Stimulated activated CD4-positive, alpha-beta T cell treated with anti-CD3 and anti-CD28 coated beads, Interleukin-2, amount 100 ng/mL, for 4 hours (primary cell): ENCODE results near the gene MYCL.
"Not testable (repeated sequence)": the region's sequence is repeated elsewhere in the genome, so short reads cannot be mapped to it uniquely, and the experiment has no call there.

Experiments
- DNase-seq: peaks from one replicate; pipeline ENCODE4 v3.0.0-alpha.2; 2020; ENCODE audit warnings: low read depth

Gene MYCL

DNA sequence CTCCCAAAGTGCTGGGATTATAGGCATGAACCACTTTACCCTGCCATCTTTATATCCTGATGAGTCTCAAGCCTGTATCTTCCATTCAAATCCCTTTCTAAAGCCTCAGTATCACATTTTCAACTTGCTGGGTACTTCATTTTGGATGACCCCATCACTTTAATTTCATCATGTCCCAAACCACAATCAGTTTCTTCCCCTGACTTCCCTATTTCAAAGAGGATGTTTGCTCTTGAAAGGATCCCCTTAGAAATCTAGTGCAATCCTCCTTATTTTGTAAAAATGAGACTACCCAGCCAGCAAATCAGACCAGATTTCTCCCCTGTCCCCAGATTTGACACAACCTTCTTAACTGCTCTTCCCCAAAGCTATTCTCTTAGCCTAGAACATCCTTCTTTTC, 11.4 kb downstream of the MYCL start:
- DNase-seq = no peak

DNA sequence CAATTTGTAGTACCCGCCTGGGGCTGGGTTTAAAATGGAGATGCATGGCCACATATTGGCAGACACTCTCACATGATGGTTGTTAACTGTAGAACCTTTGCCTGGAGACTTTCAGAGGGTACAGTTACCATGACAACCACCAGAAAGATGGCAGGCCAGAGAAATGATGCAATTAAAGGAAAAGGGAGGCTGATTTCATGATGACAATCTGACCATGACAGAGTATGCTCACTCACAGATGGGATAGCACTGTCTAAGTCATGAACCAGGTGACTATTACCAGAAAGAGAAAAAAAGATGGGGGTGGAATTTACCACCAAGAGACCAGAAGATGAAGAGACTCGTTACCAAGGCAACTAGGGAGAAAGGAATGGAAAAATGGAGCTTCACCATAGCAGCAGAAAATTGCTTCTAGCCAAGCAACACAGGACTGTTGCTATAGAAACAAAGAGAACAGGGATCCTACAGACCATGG, 14.9 kb downstream of the MYCL start:
- DNase-seq = no peak

DNA sequence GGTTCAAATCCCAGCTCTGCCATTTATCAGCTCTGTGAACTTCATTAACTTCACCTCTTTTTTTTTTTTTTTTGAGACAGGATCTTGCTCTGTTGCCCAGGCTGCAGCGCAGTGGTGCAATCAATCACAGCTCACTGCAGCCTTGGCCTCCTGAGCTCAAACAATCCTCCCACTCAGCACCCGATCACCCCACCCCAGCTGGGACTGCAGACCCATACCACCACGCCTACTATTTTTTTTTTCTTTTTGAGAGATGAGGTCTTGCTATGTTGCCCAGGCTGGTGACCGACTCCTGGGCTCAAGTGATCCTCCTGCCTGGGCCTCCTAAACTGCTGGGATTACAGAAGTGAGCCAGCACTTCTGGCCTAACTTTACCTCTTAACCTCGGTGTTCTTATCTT, 16.2 kb downstream of the MYCL start:
- no peak for DNase-seq

DNA sequence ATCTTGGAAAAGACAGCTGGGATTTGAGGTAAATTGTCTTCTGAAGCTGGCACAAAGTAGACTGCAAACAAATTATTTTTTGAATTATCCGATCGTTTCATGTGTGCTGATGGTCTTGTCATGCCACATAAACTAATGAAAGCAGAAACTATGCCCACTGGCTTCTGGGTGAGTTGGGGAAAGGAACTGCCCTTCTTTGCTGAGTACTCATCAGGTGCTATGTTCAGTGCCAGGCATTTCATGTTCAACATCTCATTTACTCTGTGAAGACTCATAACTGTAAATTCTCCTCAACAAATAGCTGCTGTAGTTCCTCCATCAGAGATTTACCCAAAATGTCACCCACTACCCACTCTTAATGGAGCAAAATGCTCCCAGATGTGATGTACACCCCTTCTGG, 19.6 kb downstream of the MYCL start:
- no peak for DNase-seq

DNA sequence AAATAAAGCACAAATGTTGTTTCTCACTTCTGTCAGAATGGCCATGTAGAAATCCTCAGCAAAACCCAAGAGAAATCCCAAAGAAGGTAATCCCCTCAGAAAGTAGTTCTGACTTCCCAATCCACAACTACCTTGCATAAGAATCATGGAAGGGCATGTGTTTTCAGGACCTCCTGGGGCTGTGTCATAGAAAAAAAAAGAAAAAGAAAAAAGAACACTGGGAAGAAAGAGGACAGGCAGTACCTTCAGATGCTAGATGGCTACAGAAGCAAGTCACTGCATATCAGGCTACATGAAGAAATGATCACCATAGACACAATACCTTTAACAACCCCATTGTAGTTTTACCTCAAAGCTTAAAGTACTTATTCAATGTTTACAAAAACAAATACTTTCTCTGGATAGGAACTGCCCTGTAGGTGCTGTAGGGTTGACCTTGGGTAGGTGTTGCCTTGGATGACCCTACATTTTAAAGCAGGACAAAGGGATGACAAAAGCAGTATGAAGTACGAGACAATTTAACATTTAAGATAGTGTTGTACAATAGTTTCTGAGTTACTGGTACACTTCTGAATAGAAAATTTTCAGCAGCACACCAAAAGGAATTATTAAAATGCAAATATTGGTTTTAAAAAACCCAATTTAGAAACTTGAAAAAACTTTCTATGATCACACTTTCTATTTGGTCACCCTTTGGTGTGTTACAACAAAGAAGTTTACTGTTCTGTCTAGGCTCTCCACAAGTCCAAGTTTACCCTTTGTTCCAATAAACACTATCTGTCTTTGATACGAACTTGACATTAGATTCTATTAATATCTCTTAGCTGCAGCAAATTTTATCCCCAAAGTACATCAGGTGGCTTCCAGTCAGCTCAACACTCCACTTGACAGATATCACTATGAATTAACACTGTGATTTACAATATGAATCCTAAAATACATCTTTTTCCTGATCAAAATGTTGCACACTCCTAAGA, 23.4 kb downstream of the MYCL start:
- no peak for DNase-seq

DNA sequence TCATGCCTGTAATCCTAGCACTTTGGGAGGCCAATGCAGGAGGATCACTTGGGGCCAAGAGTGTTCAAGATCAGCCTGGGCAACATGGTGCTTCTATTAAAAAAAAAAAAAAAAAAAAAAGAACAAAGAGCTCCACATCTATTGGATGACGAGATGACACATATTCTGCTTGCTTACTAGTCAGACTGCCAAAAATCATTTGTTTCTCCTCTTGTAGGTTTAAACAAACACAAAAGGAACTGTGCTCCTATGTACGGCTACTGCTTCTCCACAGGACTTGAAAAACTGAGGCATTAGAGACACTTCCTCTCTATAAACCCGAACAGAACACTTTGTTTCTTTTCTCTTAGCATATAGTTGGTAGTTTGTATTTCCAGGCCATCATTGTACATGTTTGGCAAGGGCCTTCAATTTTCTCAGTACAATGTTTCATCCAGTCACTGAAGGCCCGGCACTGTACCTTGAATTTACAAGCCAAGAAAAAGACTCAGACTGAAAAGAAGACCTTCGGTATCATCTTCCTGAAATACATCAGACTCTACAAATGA, 24.4 kb downstream of the MYCL start:
- no peak for DNase-seq

DNA sequence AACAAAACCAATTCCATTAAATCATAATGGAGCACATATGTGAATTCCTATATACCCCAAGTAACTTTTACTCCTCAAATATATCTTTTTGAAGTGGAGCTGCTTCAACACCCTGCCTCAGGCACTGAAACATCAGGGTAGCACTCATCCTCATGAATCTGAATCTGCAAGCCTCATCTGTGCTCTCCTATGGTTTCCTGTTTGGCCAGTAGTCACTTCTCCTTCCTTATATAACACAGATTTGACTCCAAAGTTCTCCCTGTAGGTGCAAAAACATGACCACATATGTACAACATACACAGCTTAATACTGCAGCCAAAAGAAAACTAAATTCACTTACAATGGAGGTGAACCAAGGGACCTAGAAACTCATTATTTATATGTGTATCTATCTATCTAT, 25.6 kb downstream of the MYCL start:
- no peak for DNase-seq

DNA sequence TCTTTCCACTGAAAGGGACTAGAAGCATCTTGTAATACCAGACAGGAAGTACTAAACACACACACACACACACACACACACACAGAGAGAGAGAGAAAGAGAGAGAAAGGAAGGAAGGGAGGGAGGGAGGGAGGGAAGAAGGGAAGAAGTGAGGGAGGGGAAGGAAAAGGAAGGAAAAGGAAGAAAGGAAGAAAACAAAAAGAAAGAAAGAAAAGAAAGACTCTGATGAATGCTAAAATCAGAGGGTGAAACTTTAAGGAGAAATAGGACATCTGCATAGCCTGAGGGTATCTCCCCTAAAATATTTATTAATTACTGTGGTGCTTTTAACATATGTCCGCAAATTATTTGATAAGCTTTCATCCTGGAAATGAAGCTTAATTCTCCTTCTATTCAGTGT, 29.0 kb downstream of the MYCL start:
- no peak for DNase-seq

DNA sequence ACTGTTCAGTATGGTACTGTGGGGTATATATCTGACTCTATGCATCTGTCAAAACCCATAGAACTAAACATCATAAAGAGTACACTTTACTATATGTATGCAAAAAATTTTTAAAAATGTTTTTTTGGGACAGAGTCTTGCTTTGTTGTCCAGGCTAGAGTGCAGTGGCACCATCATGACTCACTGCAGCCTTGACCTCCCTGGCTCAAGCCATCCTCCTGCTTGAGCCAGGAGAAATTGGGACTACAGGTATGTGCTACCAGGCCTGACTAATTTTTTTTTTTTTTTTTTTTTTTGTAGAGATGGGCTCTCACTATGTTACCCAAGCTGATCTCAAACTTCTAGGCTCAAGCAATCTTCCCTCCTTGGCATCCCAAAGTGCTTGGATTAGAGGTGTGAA, 29.9 kb downstream of the MYCL start:
- DNase-seq = no peak

DNA sequence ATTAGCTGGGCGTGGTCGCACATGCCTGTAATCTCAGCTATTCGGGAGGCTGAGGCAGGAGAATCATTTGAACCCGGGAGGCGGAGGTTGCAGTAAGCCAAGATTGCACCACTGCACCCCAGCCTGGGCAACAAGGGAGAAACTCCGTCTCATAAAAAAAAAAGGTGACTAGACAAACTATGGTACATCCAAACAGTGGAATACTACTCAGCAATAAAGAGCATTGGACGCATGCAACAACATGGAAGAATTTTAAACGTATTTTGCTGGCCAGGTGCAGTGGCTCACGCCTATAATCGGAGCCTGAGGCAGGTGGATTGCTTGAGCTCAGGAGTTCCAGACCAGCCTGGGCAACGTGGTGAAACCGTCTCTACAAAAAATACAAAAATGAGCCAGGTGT, 30.7 kb downstream of the MYCL start:
- DNase-seq = not testable (repeated sequence)

DNA sequence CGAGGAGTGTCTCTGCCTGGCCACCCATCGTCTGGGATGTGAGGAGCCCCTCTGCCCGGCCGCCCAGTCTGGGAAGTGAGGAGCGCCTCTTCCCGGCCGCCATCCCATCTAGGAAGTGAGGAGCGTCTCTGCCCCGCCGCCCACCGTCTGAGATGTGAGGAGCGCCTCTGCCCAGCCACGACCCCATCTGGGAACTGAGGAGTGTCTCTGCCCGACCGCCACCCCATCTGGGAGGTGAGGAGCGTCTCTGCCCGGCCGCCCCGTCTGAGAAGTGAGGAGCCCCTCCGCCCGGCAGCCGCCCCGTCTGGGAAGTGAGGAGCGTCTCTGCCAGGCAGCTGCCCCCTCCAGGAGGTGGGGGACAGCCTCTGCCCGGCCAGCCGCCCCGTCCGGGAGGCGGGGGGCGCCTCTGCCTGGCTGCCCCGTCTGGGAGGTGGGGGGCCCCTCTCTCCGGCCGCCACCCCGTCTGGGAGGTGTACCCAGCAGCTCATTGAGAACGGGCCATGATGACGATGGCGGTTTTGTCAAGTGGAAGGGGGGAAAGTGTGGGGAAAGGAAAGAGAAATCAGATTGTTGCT, 32.1 kb downstream of the MYCL start:
- not testable (repeated sequence) for DNase-seq

DNA sequence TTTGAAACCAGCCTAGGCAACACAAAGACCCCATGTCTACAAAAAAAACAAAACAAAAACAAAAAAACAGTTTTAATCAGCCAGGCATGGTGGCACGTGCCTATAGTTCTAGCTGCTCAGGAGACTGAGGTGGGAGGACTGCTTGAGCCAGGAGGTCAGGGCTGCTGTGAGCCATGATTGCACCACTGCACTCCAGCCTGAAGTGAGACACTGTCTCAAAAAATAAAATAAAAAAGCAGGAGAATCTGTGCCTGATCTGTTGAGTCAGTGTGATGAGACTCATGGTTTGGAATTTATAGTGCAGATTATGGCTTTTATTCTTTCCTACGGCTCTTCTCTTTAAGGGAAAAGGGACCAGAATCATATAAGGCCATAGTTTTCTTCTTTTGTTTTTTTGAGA, 35.0 kb downstream of the MYCL start:
- DNase-seq = no peak

DNA sequence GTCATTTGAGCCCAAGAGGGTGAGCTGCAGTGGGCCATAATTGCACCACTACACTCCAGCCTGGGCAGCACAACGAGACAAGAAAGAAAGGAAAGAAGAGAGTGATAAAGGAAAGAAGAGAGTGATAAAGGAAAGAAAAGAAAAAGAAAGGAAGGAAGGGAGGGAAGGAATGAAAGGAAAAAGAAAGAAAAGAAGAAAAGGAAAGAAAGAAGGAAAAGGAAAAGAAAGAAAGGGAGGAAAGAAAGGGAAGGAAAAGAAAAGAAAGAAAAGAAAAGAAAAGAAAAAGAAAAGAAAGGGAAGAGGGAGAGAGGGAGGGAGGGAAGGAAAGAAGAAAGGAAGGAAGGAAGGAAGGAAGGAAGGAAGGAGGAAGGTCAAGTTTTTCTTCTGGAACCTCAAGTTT, 36.0 kb downstream of the MYCL start:
- DNase-seq = no peak

DNA sequence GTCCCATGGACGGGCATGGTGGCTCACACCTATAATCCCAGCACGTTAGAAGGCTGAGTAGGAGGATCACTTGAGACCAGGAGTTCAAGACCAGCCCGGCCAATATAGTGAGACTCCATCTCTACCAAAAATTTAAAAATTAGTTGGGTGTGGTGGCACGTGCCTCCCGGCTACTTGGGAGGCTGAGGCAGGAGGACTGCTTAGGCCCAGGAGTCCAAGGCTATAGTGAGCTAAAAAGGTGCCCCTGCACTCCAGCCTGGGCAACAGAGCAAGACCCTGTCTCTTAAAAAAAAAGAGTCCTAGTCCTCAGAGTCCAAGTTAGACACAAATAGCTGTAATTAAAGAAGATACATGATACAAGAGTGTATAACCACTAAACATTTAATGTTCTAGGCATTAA, 38.5 kb downstream of the MYCL start:
- no peak for DNase-seq

DNA sequence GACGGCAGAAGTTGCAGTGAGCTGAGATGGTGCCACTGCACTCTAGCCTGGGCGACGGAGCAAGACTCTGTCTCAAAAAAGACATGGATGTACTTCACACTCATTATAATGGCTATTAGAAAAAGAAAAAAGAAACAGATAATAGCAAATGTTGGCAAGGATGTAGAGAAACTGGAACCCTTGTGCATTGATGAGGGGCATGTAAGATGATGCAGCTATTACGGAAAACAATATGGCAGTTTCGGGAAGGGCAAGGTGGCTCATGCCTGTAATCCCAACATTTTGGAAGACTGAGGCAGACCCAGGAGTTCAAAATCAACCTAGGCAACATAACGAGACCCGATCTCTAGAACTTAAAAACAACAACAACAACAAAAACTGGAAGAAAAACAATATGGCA, 40.7 kb downstream of the MYCL start:
- no peak for DNase-seq

DNA sequence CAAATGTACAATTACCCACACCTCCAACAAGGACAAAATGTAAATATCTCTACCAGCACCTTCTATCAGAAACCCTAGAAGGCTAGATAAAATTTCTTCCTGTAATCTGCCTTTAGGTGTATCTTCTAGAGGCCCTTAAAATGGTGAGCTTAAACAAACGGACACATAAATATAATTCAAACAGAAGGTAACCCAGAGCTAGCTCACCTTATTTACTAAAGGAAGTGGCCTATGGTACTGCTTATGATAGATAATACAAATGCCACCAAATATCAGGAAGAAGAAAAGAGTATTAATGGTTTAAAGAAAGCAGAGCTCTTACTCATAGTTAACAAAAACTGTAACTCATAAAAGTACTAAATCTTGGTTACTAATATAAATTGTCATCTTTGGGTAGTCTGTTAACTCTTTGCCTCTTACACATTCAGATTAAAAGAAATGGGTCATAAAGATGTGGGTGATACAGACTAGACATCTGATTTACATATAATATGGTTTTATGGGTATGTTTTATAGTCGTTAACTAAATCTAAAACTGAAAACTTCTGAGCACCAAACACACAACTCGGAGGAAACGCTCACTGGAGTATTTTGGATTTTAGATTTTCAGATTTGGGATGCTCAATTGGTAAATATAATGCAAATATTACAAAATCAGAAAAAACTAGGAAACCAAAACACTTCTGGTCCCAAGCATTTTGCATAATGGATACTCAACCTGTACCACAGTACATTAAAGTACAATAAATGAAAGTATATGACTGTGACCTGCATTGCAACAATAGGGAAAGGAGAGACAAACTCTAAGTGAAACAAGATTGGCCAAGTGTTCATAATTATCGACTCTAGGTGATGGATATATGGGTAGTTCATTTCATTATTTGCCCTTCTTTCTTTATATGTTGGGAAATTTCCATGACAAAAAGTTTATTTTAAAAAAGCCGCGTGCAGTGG, 41.6 kb downstream of the MYCL start:
- DNase-seq = no peak

DNA sequence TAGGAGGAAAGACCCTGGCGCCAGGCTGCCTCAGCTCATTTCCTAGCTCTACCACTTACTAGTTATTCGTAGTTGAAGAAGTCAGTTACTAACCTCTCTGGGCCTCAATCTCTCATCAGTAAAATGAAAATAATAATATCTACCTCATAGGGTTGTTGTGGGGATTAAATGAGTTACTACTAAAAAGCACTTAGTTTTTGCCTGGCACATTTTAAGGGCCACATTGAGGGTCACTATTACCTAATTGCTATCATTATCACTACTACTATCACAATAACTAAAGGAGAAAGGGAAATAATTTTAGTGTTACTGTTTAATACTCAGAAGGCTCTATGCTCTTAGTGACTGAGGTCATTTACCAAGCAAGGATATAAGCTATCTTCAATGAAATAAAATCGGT, 43.4 kb downstream of the MYCL start:
- no peak for DNase-seq

DNA sequence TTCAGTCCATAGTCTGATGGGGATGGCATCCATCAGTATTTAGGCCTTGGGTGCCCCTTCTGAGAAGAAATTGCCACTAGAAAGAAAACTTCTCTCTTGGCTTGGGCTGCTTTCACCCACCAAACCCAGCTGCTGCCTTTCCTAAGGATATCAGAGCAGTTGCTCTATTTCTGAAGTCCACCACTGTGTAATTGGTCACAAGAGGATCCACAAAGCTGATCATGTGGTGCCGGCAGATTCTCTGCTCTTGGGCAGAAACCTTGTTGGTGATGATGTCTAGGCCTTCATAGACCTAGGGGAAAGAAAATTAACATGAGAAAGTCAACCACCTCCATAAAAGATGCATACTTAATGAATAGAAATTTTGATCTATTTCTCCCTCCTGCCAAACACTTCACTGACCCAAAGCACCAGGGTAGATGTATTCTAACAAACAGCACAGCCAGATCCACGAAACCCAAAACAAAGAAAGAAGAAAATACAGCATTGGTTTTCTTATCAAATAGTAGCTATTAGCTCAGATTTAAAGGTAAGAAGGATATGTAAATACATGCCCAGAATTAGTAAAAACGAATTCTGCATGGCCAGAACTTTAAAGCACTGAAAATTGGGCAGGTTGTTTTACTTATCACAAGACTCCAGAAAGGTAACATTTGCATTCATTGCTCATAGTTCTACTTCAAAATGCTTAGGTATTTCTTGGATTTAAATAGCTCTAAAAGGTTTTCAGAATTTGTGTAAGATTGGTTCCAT, 44.4 kb downstream of the MYCL start:
- no peak for DNase-seq

DNA sequence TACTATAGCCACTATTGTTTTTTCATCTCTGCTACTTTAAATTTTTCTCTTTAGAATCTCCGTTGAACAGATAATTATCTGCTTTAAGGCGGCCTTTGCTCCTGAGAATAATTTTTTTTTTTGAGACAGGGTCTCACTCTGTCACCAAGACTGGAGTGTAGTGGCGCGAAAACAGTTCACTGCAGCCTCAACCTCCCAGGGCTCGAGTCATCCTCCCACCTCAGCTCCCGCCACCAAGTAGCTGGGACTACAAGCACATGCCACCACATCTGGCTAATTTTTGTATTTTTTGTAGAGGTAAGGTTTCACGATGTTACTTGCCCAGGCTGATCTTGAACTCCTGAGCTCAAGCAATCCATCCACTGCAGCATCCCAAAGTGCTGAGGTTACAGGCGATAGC, 47.0 kb downstream of the MYCL start:
- DNase-seq = no peak

DNA sequence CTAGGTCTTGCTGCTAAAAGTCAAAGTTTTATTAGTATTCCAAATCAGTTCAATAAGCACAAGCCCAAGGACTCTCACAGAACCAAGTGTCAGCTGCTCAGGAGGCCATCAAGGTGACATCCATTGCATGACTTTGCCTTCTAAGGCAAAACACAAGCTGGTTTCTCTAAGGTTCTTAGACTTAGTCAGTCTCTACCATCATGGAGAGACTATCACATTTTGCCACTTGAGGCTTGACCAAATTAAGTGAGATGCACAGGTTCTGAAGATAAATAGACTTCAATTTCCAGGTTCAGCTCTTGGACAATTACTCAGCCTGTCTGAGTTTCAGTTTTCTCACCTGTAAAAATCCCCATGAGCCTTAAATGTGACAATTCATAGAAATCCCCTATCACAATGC, 47.4 kb downstream of the MYCL start:
- DNase-seq = no peak

DNA sequence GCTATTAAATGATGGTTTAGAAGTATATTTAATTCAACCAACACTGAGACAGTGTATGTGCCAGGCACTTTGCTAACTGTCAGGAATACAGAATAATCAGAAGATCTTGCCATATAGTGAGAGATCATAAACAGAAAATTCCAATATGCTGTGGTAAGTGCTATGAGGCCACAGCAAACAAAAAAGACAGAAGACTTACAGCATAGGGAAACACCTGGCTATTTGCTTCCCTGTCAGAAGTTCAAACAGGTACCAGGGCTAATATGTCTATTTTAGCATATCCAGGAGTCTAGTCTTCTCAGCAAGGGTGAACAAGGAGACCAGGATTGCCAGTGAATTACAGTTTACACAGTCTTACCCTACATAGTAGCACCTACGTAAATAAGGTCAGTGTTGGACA, 48.8 kb downstream of the MYCL start:
- DNase-seq = no peak
